ENCODE results near the gene ENOX1. TPM values are rescaled to one million over a fixed set of nuclear protein-coding genes. Genes with fewer than 3 reads are reported as not detected.

ENOX1 gene
- total RNA-seq, 6 experiments from 2014 or later: 0.50 to 3.2 (median 0.64) TPM

GRCh38 chr13:43200307-43200706 lies 586.5 kb downstream of the ENOX1 start:
- Mint-ChIP-seq H3K9me3 (peaks cover 8% of the 10 kb centered on the region; the same call in 1 of the 2 replicates), H3K27me3 (ENCODE audit: insufficient read depth) (peaks cover 15% of the 10 kb centered on the region; the same call in 1 of the 2 replicates), H3K27ac (no peak overlapping the region), H3K36me3 (ENCODE audit: low read depth) (0 out of 2 replicates have a peak, but pooled peaks cover 7% of the 10 kb centered on the region), H3K4me3 (no peak overlapping the region), H3K4me1 (ENCODE audit: low read depth) (peaks cover 5% of the 10 kb centered on the region; the same call in 1 of the 2 replicates)
- DNase-seq: no peak
- no peak for TF ChIP-seq CTCF (IDR thresholded peaks at IDR 0.05)

- Mint-ChIP-seq H3K9me3 (no peaks in the 10 kb centered on the region), H3K4me1 (ENCODE audit: low read depth) (peaks cover 11% of the 10 kb centered on the region), H3K27me3 (ENCODE audit: insufficient read depth) (peaks cover 16% of the 10 kb centered on the region), H3K27ac (no peak overlapping the region), H3K36me3 (ENCODE audit: low read depth) (no peaks in the 10 kb centered on the region), H3K4me3 (no peak overlapping the region)
- no peak for DNase-seq
- TF ChIP-seq CTCF (IDR thresholded peaks at IDR 0.05): no peak
Measured at GRCh38 chr13:43196750-43197370, 589.9 kb downstream of the ENOX1 start.

GRCh38 chr13:43196086-43196621 lies 590.6 kb downstream of the ENOX1 start:
- Mint-ChIP-seq H3K9me3 (no peaks in the 10 kb centered on the region), H3K27ac (no peak overlapping the region), H3K4me3 (no peak overlapping the region), H3K36me3 (ENCODE audit: low read depth) (no peaks in the 10 kb centered on the region), H3K4me1 (ENCODE audit: low read depth) (peaks cover 11% of the 10 kb centered on the region), H3K27me3 (ENCODE audit: insufficient read depth) (peaks cover 16% of the 10 kb centered on the region)
- TF ChIP-seq CTCF (IDR thresholded peaks at IDR 0.05): no peak
- DNase-seq: no peak

GRCh38 chr13:43195551-43195950 lies 591.2 kb downstream of the ENOX1 start:
- H3K27me3 Mint-ChIP-seq (ENCODE audit: insufficient read depth): peaks cover 16% of the 10 kb centered on the region
- DNase-seq: no peak
- TF ChIP-seq CTCF (IDR thresholded peaks at IDR 0.05): peak; percentile 40; the same call in 1 of the 2 replicates
- H3K4me1 Mint-ChIP-seq (ENCODE audit: low read depth): peaks cover 11% of the 10 kb centered on the region
- no peaks in the 10 kb centered on the region for H3K36me3 Mint-ChIP-seq (ENCODE audit: low read depth)
- H3K4me3 Mint-ChIP-seq: no peak overlapping the region
- no peak overlapping the region for H3K27ac Mint-ChIP-seq
- H3K9me3 Mint-ChIP-seq: no peaks in the 10 kb centered on the region

- Mint-ChIP-seq H3K4me3 (no peak overlapping the region), H3K36me3 (ENCODE audit: low read depth) (no peaks in the 10 kb centered on the region), H3K4me1 (ENCODE audit: low read depth) (peaks cover 11% of the 10 kb centered on the region), H3K9me3 (no peaks in the 10 kb centered on the region), H3K27ac (no peak overlapping the region), H3K27me3 (ENCODE audit: insufficient read depth) (peaks cover 16% of the 10 kb centered on the region)
- TF ChIP-seq CTCF (IDR thresholded peaks at IDR 0.05): no peak
- DNase-seq: no peak
Measured at GRCh38 chr13:43195112-43195511, 591.7 kb downstream of the ENOX1 start.
